Upper lobe of left lung (tissue), 4 donors: ENCODE measurements around the gene SLC29A3.
"Not testable (repeated sequence)": the region's sequence is repeated elsewhere in the genome, so short reads cannot be mapped to it uniquely, and the experiment has no call there.

Experiments used
- CTCF ChIP-seq, 6 experiments: fragments of 450-650 bp in 4 of 6; fragments of 200-600 bp in 2 of 6; sonication (generic) in 2 of 6; IDR thresholded peaks; one replicate each; pipeline ENCODE4 v1.5.1; 2016 to 2019; ENCODE audit warnings: antibody characterized with exemption in 6 of 6
- EP300 ChIP-seq, 4 donors: sonication (generic); formaldehyde crosslinking; IDR thresholded peaks; one replicate each; pipeline ENCODE4 v1.5.1; 2017; ENCODE audit warnings: antibody characterized with exemption in 4 of 4, control low read depth in 2 of 4
- POLR2A ChIP-seq, 4 donors: fragments of 450-650 bp; IDR thresholded peaks; one replicate each; pipeline ENCODE4 v1.5.1; 2016 to 2017; ENCODE audit warnings: antibody characterized with exemption in 4 of 4, mild to moderate bottlenecking in 2 of 4

GRCh38 chr10:71296811-71297210 lies 22.2 kb upstream of the SLC29A3 start:
- TF ChIP-seq CTCF, EP300, POLR2A (IDR thresholded peaks at IDR 0.05): not testable (repeated sequence)
